K562 (cell line): ENCODE results near the gene MDC1. TPM values are rescaled to one million over a fixed set of nuclear protein-coding genes. Genes with fewer than 3 reads are reported as not detected.

Experiments
- BDP1 ChIP-seq: IDR thresholded peaks from 3 replicates; pipeline ENCODE4 v1.6.1; 2011; ENCODE audit not compliant: insufficient read length, insufficient read depth
- C11orf30 ChIP-seq: fragments of 450-650 bp; IDR thresholded peaks from 2 replicates; pipeline ENCODE4 v1.6.1; 2016; ENCODE audit warnings: low read depth, mild to moderate bottlenecking
- GATAD2B ChIP-seq: fragments of 450-650 bp; IDR thresholded peaks from 2 replicates; pipeline ENCODE4 v1.6.1; 2017; ENCODE audit warnings: mild to moderate bottlenecking, borderline replicate concordance
- HMGN3 ChIP-seq: IDR thresholded peaks from 2 replicates; pipeline ENCODE4 v1.6.1; 2011; ENCODE audit warnings: borderline replicate concordance, low read depth, mild to moderate bottlenecking, mixed read lengths, low read length; ENCODE audit not compliant: insufficient read length; ENCODE audit errors: extremely low read depth
- NFIX ChIP-seq: fragments of 250-450 bp; sonication (Bioruptor Pico); IDR thresholded peaks from 2 replicates; pipeline ENCODE4 v1.4.0; 2020; ENCODE audit warnings: low read depth, mild to moderate bottlenecking, moderate library complexity
- POLR3G ChIP-seq: IDR thresholded peaks from 2 replicates; pipeline ENCODE4 v1.6.1; 2011; ENCODE audit not compliant: insufficient read length, insufficient replicate concordance; ENCODE audit errors: extremely low read depth
- PRPF4 ChIP-seq: fragments of 200-400 bp; formaldehyde crosslinking; IDR thresholded peaks from one replicate; pipeline ENCODE4 v1.6.1; 2017; ENCODE audit warnings: low read length, low read depth, mild to moderate bottlenecking; ENCODE audit not compliant: insufficient read depth, poor library complexity, severe bottlenecking
- U2AF2 ChIP-seq: fragments of 200-400 bp; formaldehyde crosslinking; optimal IDR thresholded peaks from 2 replicates; pipeline ENCODE3; 2017; ENCODE audit warnings: low read depth, mild to moderate bottlenecking, low read length
- XRCC3 ChIP-seq: fragments of 450-650 bp; IDR thresholded peaks from 2 replicates; pipeline ENCODE4 v1.6.1; 2017; ENCODE audit warnings: mild to moderate bottlenecking, moderate library complexity
- ZNF146 ChIP-seq: IDR thresholded peaks from one replicate; pipeline ENCODE4 v1.6.1; 2018; ENCODE audit warnings: missing compliant biosample characterization; ENCODE audit not compliant: unreplicated experiment
- ZNF212 ChIP-seq: fragments of 450-650 bp; formaldehyde crosslinking; IDR thresholded peaks from 2 replicates; pipeline ENCODE4 v1.4.0; 2020; ENCODE audit warnings: mild to moderate bottlenecking
- ZNF239 ChIP-seq: fragments of 250-450 bp; sonication (Bioruptor Pico); IDR thresholded peaks from 2 replicates; pipeline ENCODE4 v1.4.0; 2020; ENCODE audit warnings: mild to moderate bottlenecking
- ZNF696 ChIP-seq: fragments of 250-450 bp; sonication (Bioruptor Pico); conservative IDR thresholded peaks from 2 replicates; pipeline ENCODE4 v1.4.0; 2020; ENCODE audit warnings: mild to moderate bottlenecking, moderate library complexity
- polyA plus RNA-seq, 8 experiments: library from polyadenylated mRNA; depleted of rRNA in 4 of 8; stranded (reverse) in 5 of 8; unstranded in 3 of 8; fragments of >200 nt; fragmentation: Nextera tagmentation in 2 of 8; fragmentation: Illumina TruSeq in 1 of 8; extraction: Ambion mirVana in 2 of 8; extraction: Trizol in 1 of 8; gene quantifications; 2 replicates each; pipeline versions ENCODE4 v1.2.1 to v1.2.3, GENCODE V29; 2011 to 2014; ENCODE audit warnings: inconsistent platforms in 1 of 8, missing spikeins in 1 of 8
- total RNA-seq, 7 experiments: library from RNA; depleted of rRNA in 6 of 7; stranded (reverse); fragments of >200 nt in 6 of 7; fragmentation: Illumina TruSeq in 2 of 7; extraction: Trizol in 2 of 7; gene quantifications; 2 replicates each; pipeline versions ENCODE4 v1.2.1 to v1.2.3, GENCODE V29; 2011 to 2021; ENCODE audit warnings: low replicate concordance in 1 of 7
- TF ChIP-seq, protein P1 (sequence below): sonication (generic); formaldehyde crosslinking; IDR thresholded peaks from 2 replicates; pipeline ENCODE4 v1.8.1; 2022; ENCODE audit warnings: missing genetic modification reagents
- TF ChIP-seq, protein P2 (sequence below), 2 experiments: fragments of 450-650 bp in 1 of 2; sonication (generic) in 1 of 2; formaldehyde crosslinking; conservative IDR thresholded peaks; 2 replicates each; pipeline versions ENCODE4 v1.4.0 to v1.8.1; 2020 to 2022; ENCODE audit warnings: mild to moderate bottlenecking in 1 of 2, missing genetic modification reagents in 1 of 2
- TF ChIP-seq, protein P3 (sequence below): fragments of 250-450 bp; sonication (Bioruptor Pico); IDR thresholded peaks from 2 replicates; pipeline ENCODE4 v1.4.0; 2020; ENCODE audit warnings: borderline replicate concordance
- TF ChIP-seq, protein P4 (sequence below): fragments of 450-650 bp; IDR thresholded peaks from 2 replicates; pipeline ENCODE4 v1.6.1; 2016
- TF ChIP-seq, protein P5 (sequence below), 2 experiments: fragments of 450-650 bp in 1 of 2; IDR thresholded peaks; 2 replicates each; pipeline ENCODE4 v1.6.1; 2011 to 2017; ENCODE audit warnings: low read depth in 2 of 2, antibody characterized with exemption in 1 of 2, borderline replicate concordance in 1 of 2, low read length in 1 of 2, mild to moderate bottlenecking in 1 of 2, mixed read lengths in 1 of 2; ENCODE audit not compliant: control insufficient read depth in 1 of 2

MDC1 gene
- total and polyA plus RNA-seq, 9 of the 15 experiments (the other 6 are each of a cell fraction or from before 2014, with no cell fraction given): 8.2 to 114 (median 20.0) TPM

DNA sequence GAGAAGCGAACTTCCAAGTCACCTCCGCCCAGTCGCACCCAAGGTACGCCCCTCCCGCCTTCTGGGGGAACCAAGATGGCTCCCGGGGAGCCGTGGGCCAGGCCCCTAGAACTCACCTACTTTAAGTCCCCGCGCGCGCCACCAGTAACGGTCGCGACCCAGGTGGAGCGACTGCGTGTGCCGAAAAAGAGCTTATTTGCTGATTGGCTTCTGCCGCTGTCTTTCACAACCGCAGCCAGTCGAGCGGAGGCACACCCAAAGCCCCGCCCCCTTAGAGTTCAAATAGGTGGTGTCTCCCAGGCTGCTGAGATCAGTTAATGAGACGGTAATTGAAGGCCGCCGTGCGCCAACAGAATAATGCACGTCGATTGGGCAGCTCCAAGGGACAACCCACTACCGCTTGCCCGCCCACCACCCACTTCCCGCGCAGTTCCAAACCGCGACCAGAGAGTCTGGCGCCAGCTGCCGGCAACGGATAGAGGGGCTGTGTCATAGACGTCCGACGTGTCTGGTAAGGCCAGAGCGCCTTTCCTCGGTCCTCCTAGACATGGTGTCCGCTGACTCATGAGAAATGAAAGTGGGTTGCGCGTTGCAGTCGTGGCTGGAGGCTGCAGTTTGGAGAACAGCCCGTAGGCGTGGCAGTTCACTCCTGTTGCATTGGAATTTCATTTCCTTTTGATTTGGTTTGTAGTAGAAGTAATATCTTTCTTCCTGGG lies at the start of gene MDC1 (continued):
- TF ChIP-seq, protein P1, sequence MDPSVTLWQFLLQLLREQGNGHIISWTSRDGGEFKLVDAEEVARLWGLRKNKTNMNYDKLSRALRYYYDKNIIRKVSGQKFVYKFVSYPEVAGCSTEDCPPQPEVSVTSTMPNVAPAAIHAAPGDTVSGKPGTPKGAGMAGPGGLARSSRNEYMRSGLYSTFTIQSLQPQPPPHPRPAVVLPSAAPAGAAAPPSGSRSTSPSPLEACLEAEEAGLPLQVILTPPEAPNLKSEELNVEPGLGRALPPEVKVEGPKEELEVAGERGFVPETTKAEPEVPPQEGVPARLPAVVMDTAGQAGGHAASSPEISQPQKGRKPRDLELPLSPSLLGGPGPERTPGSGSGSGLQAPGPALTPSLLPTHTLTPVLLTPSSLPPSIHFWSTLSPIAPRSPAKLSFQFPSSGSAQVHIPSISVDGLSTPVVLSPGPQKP: no peak
- TF ChIP-seq C11orf30 (peak; percentile 100), ZNF212 (CRISPR knock-in tag) (no peak), U2AF2 (no peak), GATAD2B (peak; percentile 89), HMGN3 (peak; percentile 86), PRPF4 (no peak), XRCC3 (no peak), ZNF146 (no peak), NFIX (CRISPR knock-in tag) (no peak), ZNF239 (peak; percentile 57; the same call in 1 of the 2 replicates), POLR3G (no peak), BDP1 (no peak), ZNF696 (no peak)
- TF ChIP-seq, protein P2, sequence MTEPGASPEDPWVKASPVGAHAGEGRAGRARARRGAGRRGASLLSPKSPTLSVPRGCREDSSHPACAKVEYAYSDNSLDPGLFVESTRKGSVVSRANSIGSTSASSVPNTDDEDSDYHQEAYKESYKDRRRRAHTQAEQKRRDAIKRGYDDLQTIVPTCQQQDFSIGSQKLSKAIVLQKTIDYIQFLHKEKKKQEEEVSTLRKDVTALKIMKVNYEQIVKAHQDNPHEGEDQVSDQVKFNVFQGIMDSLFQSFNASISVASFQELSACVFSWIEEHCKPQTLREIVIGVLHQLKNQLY (CRISPR knock-in tag; conservative IDR thresholded peaks at IDR 0.05): 0 out of 4 replicates have a peak, but pooled peaks of 1 of the 2 experiments have one; percentile 31
- TF ChIP-seq, protein P3, sequence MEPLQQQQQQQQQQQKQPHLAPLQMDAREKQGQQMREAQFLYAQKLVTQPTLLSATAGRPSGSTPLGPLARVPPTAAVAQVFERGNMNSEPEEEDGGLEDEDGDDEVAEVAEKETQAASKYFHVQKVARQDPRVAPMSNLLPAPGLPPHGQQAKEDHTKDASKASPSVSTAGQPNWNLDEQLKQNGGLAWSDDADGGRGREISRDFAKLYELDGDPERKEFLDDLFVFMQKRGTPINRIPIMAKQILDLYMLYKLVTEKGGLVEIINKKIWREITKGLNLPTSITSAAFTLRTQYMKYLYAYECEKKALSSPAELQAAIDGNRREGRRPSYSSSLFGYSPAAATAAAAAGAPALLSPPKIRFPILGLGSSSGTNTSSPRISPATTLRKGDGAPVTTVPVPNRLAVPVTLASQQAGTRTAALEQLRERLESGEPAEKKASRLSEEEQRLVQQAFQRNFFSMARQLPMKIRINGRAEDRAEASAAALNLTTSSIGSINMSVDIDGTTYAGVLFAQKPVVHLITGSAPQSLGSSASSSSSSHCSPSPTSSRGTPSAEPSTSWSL (CRISPR knock-in tag): no peak
- TF ChIP-seq, protein P4, sequence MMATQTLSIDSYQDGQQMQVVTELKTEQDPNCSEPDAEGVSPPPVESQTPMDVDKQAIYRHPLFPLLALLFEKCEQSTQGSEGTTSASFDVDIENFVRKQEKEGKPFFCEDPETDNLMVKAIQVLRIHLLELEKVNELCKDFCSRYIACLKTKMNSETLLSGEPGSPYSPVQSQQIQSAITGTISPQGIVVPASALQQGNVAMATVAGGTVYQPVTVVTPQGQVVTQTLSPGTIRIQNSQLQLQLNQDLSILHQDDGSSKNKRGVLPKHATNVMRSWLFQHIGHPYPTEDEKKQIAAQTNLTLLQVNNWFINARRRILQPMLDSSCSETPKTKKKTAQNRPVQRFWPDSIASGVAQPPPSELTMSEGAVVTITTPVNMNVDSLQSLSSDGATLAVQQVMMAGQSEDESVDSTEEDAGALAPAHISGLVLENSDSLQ: peak; percentile 100
- TF ChIP-seq, protein P5, sequence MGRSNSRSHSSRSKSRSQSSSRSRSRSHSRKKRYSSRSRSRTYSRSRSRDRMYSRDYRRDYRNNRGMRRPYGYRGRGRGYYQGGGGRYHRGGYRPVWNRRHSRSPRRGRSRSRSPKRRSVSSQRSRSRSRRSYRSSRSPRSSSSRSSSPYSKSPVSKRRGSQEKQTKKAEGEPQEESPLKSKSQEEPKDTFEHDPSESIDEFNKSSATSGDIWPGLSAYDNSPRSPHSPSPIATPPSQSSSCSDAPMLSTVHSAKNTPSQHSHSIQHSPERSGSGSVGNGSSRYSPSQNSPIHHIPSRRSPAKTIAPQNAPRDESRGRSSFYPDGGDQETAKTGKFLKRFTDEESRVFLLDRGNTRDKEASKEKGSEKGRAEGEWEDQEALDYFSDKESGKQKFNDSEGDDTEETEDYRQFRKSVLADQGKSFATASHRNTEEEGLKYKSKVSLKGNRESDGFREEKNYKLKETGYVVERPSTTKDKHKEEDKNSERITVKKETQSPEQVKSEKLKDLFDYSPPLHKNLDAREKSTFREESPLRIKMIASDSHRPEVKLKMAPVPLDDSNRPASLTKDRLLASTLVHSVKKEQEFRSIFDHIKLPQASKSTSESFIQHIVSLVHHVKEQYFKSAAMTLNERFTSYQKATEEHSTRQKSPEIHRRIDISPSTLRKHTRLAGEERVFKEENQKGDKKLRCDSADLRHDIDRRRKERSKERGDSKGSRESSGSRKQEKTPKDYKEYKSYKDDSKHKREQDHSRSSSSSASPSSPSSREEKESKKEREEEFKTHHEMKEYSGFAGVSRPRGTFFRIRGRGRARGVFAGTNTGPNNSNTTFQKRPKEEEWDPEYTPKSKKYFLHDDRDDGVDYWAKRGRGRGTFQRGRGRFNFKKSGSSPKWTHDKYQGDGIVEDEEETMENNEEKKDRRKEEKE (IDR thresholded peaks at IDR 0.05; ENCODE audit: borderline replicate concordance in 1 of 2, control insufficient read depth in 1 of 2, low read depth in 2 of 2, low read length in 1 of 2): peak in 1 of 2 experiments; percentile 93; a peak in 2 of 4 replicates
